ENCODE measurements around the gene PROCR. TPM values are rescaled to one million over a fixed set of nuclear protein-coding genes. Genes with fewer than 3 reads are reported as not detected.
"Not testable (repeated sequence)": the region's sequence is repeated elsewhere in the genome, so short reads cannot be mapped to it uniquely, and the experiment has no call there.

The PROCR gene
- total and polyA plus RNA-seq, 5 donors from 2014 or later, result 1.00 to 3.7 (median 1.7) TPM; not detected in 1

DNA sequence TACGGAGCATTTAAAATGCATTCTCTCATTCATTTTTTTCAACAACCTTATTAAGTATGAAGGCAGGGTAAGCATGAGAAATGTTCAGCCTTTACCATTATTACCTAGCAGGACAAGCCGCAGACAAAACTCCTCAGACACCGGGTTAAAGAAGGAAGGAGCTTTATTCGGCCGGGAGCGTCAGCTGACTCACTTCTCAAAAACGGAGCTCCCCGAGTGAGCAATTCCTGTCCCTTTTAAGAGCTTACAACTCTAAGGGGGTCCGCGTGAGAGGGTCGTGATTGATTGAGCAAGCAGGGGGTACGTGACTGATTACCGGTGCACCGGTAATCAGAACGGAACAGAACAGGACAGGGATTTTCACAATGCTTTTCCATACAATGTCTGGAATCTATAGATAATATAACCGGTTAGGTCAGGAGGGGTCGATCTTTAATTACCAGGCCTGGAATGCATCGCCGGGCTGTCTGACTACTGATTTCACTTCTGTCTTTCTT lies 24.2 kb upstream of the PROCR start:
- Histone ChIP-seq H3K4me3 (ENCODE audit: low read depth, low read length) (peak overlapping the region; percentile 93), H3K27ac (ENCODE audit: insufficient read depth, low read length, poor library complexity, severe bottlenecking) (peak overlapping the region; percentile 73), H3K36me3 (ENCODE audit: control insufficient read depth, insufficient read depth, low read length) (peaks cover 10% of the 10 kb centered on the region), H3K4me1 (ENCODE audit: control insufficient read depth, insufficient read depth, low read length, poor library complexity, severe bottlenecking) (peaks cover 29% of the 10 kb centered on the region)
- Mint-ChIP-seq H3K4me3 (peak overlapping the region; percentile 98 to 100 (median 99)), H3K27ac (peak overlapping the region; percentile 79 to 98 (median 97)), H3K4me1 (peaks cover 17 to 49% (median 31%) of the 10 kb centered on the region in 4 donors)
- not testable (repeated sequence) for H3K27me3 Mint-ChIP-seq; H3K36me3 Mint-ChIP-seq; H3K9me3 Mint-ChIP-seq; H3K9me3 ChIP-seq (ENCODE audit: control insufficient read depth in 2 of 2, low read length in 2 of 2); DNase-seq; H3K27me3 ChIP-seq (ENCODE audit: control insufficient read depth, insufficient read depth, low read length)
- ATAC-seq (ENCODE audit: low read depth in 2 of 2), result peak; percentile 9 to 11

DNA sequence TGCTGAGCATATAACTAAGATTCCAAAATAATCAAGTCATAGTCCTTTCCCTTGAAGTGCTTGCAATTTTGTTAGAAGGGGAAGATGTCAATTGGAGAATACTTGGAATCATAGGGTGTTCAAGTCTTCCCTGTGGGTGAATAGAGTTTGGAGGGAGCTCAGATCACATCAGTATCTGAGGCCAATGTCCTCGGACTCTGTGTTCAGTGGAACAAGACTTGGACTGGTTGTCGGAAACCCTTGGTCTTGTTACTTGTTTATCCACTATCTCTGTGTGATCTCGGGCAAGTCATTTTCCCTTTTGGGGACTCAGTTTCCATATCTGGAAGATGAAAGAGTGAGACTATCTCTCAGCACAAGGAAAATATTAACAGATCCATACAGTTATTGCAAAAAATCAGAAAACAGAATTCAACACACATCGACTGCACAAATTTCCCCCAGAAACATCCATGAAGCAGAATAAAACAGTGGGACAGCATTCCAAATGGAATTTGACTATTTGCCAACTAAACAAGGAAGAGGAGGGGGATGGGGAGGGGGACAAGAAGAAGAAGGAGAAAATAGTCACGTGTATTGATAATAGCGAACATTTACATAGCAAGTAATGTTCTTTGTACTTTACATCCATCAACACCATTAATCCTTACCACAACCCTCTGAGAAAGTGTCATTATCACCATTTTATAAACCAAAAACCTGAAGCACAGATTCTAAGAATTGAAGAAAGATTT lies 20.9 kb upstream of the PROCR start:
- H3K4me1 ChIP-seq (ENCODE audit: control insufficient read depth, insufficient read depth, low read length, poor library complexity, severe bottlenecking), result peaks cover 18% of the 10 kb centered on the region
- no peak overlapping the region for H3K4me3 ChIP-seq (ENCODE audit: low read depth, low read length)
- ATAC-seq (ENCODE audit: low read depth in 2 of 2), result no peak
- Mint-ChIP-seq H3K27me3 (no peaks in the 10 kb centered on the region), H3K9me3 (no peaks in the 10 kb centered on the region), H3K4me3 (peak overlapping the region in 1 of 4 donors; percentile 75), H3K36me3 (no peaks in the 10 kb centered on the region), H3K27ac (peak overlapping the region in 1 of 3 donors; percentile 3), H3K4me1 (peaks cover 9 to 30% (median 17%) of the 10 kb centered on the region in 4 donors)
- no peak overlapping the region for H3K27ac ChIP-seq (ENCODE audit: insufficient read depth, low read length, poor library complexity, severe bottlenecking)
- H3K27me3 ChIP-seq (ENCODE audit: control insufficient read depth, insufficient read depth, low read length), result no peaks in the 10 kb centered on the region
- no peak for DNase-seq
- H3K9me3 ChIP-seq (ENCODE audit: control insufficient read depth in 2 of 2, low read length in 2 of 2), result no peaks in the 10 kb centered on the region
- H3K36me3 ChIP-seq (ENCODE audit: control insufficient read depth, insufficient read depth, low read length), result no peaks in the 10 kb centered on the region

DNA sequence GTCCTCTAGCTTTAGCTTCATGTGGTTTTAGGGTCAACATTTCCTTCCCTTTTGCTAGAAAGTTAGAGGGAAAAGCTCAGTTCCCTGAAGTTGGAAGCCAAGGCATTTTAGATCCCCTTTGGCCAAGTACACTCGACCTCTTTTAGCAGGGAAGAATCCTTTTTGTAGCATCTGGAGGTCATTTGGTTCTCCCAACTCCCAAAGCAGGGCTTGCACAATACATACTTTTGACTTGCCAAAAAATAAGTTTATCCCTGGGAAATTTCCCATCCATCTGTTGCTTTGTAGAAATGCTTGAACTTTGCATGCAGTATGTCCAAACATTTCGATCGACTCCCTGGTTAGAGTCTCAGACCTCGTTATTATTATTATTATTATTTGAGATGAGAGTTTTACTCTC lies 20.1 kb upstream of the PROCR start:
- Mint-ChIP-seq H3K27me3 (no peaks in the 10 kb centered on the region), H3K27ac (peak overlapping the region in 1 of 3 donors; percentile 3), H3K36me3 (no peaks in the 10 kb centered on the region), H3K9me3 (no peaks in the 10 kb centered on the region), H3K4me1 (peaks cover 6 to 25% (median 13%) of the 10 kb centered on the region in 4 donors), H3K4me3 (peak overlapping the region in 1 of 4 donors; percentile 75)
- H3K27me3 ChIP-seq (ENCODE audit: control insufficient read depth, insufficient read depth, low read length), result no peaks in the 10 kb centered on the region
- no peak for ATAC-seq (ENCODE audit: low read depth in 2 of 2)
- H3K9me3 ChIP-seq (ENCODE audit: control insufficient read depth in 2 of 2, low read length in 2 of 2), result no peaks in the 10 kb centered on the region
- H3K36me3 ChIP-seq (ENCODE audit: control insufficient read depth, insufficient read depth, low read length), result no peaks in the 10 kb centered on the region
- no peak overlapping the region for H3K4me3 ChIP-seq (ENCODE audit: low read depth, low read length)
- H3K27ac ChIP-seq (ENCODE audit: insufficient read depth, low read length, poor library complexity, severe bottlenecking), result no peak overlapping the region
- H3K4me1 ChIP-seq (ENCODE audit: control insufficient read depth, insufficient read depth, low read length, poor library complexity, severe bottlenecking), result peaks cover 11% of the 10 kb centered on the region
- no peak for DNase-seq

DNA sequence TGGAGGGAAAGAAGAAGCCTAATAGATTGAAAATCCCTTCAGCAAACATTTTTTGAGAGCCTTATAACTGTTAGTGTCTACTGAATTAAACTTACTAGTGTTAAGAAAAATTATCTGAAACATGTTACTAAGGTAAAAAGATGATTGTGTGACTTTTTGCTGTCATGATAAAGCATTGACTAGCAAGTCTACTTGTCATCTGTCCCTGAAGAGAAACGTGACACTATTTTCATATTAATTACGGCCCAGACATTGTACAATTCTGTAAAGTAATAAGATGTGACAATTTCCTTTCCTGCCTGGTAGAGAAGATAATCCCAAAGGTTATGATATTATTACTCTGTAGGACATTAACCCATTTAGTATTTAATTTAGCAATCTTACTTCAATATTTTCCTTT lies 15.9 kb upstream of the PROCR start:
- no peaks in the 10 kb centered on the region for H3K27me3 ChIP-seq (ENCODE audit: control insufficient read depth, insufficient read depth, low read length)
- no peaks in the 10 kb centered on the region for H3K9me3 Mint-ChIP-seq
- H3K36me3 Mint-ChIP-seq, result no peaks in the 10 kb centered on the region
- no peak overlapping the region for H3K4me3 Mint-ChIP-seq
- no peak overlapping the region for H3K4me3 ChIP-seq (ENCODE audit: low read depth, low read length)
- ATAC-seq (ENCODE audit: low read depth in 2 of 2), result no peak
- no peaks in the 10 kb centered on the region for H3K36me3 ChIP-seq (ENCODE audit: control insufficient read depth, insufficient read depth, low read length)
- H3K4me1 Mint-ChIP-seq, result peaks cover 0 to 3% (median 0%) of the 10 kb centered on the region in 4 donors
- H3K27ac ChIP-seq (ENCODE audit: insufficient read depth, low read length, poor library complexity, severe bottlenecking), result no peak overlapping the region
- no peaks in the 10 kb centered on the region for H3K27me3 Mint-ChIP-seq
- no peaks in the 10 kb centered on the region for H3K9me3 ChIP-seq (ENCODE audit: control insufficient read depth in 2 of 2, low read length in 2 of 2)
- DNase-seq, result no peak
- no peak overlapping the region for H3K27ac Mint-ChIP-seq
- no peaks in the 10 kb centered on the region for H3K4me1 ChIP-seq (ENCODE audit: control insufficient read depth, insufficient read depth, low read length, poor library complexity, severe bottlenecking)

- no peaks in the 10 kb centered on the region for H3K27me3 Mint-ChIP-seq
- Histone ChIP-seq H3K27ac (ENCODE audit: insufficient read depth, low read length, poor library complexity, severe bottlenecking) (no peak overlapping the region), H3K36me3 (ENCODE audit: control insufficient read depth, insufficient read depth, low read length) (no peaks in the 10 kb centered on the region), H3K9me3 (ENCODE audit: control insufficient read depth in 2 of 2, low read length in 2 of 2) (no peaks in the 10 kb centered on the region), H3K27me3 (ENCODE audit: control insufficient read depth, insufficient read depth, low read length) (no peaks in the 10 kb centered on the region), H3K4me3 (ENCODE audit: low read depth, low read length) (no peak overlapping the region), H3K4me1 (ENCODE audit: control insufficient read depth, insufficient read depth, low read length, poor library complexity, severe bottlenecking) (no peaks in the 10 kb centered on the region)
- H3K9me3 Mint-ChIP-seq, result no peaks in the 10 kb centered on the region
- ATAC-seq (ENCODE audit: low read depth in 2 of 2) (no peak), DNase-seq (no peak)
- no peak overlapping the region for H3K27ac Mint-ChIP-seq
- no peak overlapping the region for H3K4me3 Mint-ChIP-seq
- no peaks in the 10 kb centered on the region for H3K36me3 Mint-ChIP-seq
- H3K4me1 Mint-ChIP-seq, result peaks cover 0 to 9% (median under 1%) of the 10 kb centered on the region in 4 donors
Measured at GRCh38 chr20:35156978-35157377, 14.9 kb upstream of the PROCR start.

GRCh38 chr20:35160341-35160740 lies 11.5 kb upstream of the PROCR start:
- Mint-ChIP-seq H3K4me1 (peaks cover 0 to 17% (median 3%) of the 10 kb centered on the region in 4 donors), H3K4me3 (peak overlapping the region in 1 of 4 donors; percentile 38), H3K36me3 (peaks cover 18% of the 10 kb centered on the region), H3K9me3 (peaks cover 0 to 14% (median 4%) of the 10 kb centered on the region in 7 donors)
- not testable (repeated sequence) for DNase-seq; H3K27ac ChIP-seq (ENCODE audit: insufficient read depth, low read length, poor library complexity, severe bottlenecking); H3K27ac Mint-ChIP-seq; H3K4me1 ChIP-seq (ENCODE audit: control insufficient read depth, insufficient read depth, low read length, poor library complexity, severe bottlenecking); H3K36me3 ChIP-seq (ENCODE audit: control insufficient read depth, insufficient read depth, low read length); H3K27me3 Mint-ChIP-seq; ATAC-seq (ENCODE audit: low read depth in 2 of 2); H3K9me3 ChIP-seq (ENCODE audit: control insufficient read depth in 2 of 2, low read length in 2 of 2); H3K4me3 ChIP-seq (ENCODE audit: low read depth, low read length); H3K27me3 ChIP-seq (ENCODE audit: control insufficient read depth, insufficient read depth, low read length)

DNA sequence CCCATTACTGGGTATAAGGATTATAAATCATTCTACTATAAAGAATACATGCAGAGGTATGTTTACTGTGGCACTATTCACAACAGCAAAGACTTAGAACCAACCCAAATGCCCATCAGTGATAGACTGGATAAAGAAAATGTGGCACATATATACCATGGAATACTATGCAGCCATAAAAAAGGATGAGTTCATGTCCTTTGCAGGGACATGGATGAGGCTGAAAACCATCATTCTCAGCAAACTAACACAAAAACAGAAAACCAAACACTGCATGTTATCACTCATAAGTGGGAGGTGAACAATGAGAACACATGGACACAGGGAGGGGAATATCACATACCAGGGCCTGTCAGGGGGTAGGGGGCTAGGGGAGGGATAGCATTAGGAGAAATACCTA lies 7.3 kb upstream of the PROCR start:
- ATAC-seq (ENCODE audit: low read depth in 2 of 2); H3K27me3 Mint-ChIP-seq; H3K27ac ChIP-seq (ENCODE audit: insufficient read depth, low read length, poor library complexity, severe bottlenecking); DNase-seq; H3K27me3 ChIP-seq (ENCODE audit: control insufficient read depth, insufficient read depth, low read length); H3K4me3 Mint-ChIP-seq; H3K36me3 ChIP-seq (ENCODE audit: control insufficient read depth, insufficient read depth, low read length); H3K4me3 ChIP-seq (ENCODE audit: low read depth, low read length); H3K9me3 ChIP-seq (ENCODE audit: control insufficient read depth in 2 of 2, low read length in 2 of 2); H3K4me1 ChIP-seq (ENCODE audit: control insufficient read depth, insufficient read depth, low read length, poor library complexity, severe bottlenecking): not testable (repeated sequence)
- Mint-ChIP-seq H3K4me1 (peaks cover 0 to 17% (median 3%) of the 10 kb centered on the region in 4 donors), H3K27ac (peak overlapping the region in 1 of 3 donors; percentile 36), H3K36me3 (peaks cover 18% of the 10 kb centered on the region), H3K9me3 (peaks cover 0 to 14% (median 4%) of the 10 kb centered on the region in 7 donors)
